Hepatic stellate cell (primary cell): ENCODE data around the gene FOXS1.
"Not testable (repeated sequence)": the region's sequence is repeated elsewhere in the genome, so short reads cannot be mapped to it uniquely, and the experiment has no call there.

Experiments used
- DNase-seq: peaks from one replicate; pipeline ENCODE4 v3.0.0; 2011; ENCODE audit warnings: low spot score

FOXS1 gene

DNA sequence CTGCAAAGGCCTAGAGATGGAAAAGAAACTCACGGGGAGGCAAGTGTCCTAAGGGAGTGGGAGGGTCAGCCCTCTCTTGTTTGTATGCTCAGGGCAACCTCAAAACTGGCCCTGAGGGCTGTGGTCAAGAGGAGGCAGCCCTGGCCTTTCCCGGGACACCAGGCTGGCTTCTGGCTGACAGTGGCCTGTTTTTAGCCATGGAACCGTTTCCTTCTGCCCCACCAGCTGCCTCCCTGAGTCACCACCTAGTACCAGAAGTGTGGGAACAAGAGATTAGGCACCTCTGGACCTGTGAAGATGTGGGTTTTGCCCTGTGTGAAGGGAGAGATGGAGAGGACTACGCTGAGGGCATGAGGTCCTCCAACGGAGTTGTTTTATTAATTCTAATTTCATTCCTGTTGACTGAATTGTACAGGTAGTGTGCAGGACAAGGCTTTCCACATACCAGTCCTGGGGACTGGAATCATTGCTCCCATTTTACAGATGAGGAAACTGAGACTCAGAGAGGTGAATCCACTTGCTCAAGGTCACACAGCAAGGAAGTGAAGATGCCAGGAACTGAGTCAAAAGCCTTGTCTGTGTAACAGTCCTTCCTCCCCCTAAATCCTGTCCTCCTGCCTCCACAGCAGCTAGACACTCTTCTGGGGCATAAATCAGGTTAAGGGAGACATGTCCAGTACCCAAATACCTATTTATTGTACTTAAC lies 5.5 kb downstream of the FOXS1 start:
- DNase-seq: no peak

GRCh38 chr20:31838646-31839292 lies 6.6 kb downstream of the FOXS1 start:
- DNase-seq: no peak

DNA sequence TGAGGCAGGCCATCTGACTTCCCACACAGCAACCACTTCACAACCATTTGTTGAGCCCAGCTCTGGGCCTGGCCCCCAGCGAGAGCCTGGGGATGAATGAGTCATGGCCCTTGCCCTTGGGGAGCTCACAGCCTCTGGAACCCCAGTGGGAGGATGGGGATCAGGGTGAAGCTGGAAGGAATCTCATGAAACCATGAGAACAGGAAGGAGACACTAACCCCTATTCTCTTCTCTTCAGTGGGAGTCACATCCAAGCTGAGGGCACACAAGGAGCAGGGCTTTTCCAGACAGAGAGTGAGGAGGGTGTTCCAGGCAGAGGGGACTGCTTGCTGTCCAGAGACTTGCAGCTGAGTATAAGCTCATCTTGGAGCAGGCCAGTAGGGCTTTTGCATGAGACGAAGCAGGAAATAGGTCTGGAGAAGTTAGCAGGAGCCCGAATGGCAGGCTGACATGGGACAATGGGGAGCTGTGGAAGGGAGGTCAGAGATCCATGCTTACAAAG lies 7.5 kb downstream of the FOXS1 start:
- DNase-seq: no peak

DNA sequence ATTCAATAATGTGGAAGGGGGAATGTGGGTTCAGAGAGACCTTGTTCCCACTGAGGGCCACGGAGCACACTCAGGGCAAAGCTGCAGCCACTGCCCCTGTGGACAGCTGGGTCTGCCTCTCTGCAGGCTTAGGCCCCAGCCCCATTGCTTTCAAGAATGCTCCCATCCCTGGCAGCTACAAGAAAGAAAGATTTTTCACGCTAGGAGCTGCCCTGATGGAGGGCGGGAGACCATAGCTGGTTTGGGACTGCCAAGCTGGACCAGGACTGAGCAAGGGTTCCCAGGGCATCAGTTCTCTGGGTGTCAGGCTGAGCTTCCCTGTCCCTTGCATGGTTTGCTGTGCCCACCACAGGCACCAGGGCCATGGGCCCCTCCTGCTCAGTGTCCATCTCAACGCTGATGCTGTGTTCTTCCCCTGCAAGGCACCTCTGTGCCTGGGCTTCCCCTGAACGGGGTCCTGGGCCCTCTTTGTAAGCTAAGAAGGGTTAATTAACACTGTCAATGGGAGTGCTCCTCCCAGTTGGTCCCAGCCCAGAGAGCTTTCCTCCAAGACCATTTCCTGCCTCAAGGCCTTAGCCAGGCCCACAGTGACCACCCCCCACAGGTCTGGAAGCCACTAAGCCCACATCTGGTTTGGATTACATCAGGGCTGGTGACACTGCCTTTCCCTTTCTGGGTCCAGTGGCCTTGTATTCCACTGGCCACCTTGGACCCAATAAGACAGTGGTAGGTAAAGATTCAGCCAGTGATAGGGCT lies 8.4 kb downstream of the FOXS1 start:
- no peak for DNase-seq

GRCh38 chr20:31835977-31836852 lies 9.2 kb downstream of the FOXS1 start:
- peak; percentile 96 for DNase-seq

DNA sequence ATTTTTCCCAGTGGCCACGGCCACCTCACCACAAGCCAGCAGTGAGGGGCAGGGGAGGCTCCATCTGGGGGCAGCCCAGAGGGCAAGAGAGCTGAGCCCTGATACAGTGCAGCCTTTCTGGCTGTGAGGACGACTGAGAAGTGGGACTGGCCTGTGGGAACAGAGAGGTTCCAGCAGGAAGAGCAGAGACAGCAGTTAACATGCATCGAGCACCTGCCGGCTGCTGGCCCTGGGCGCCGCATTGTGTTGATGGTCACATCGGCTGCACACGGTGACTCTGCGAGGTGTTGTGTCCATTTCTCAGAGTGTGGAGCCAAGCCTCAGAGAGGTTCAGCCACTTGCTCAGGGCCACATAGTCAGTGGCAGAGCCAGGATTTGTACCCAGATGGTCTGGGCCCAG lies 9.8 kb downstream of the FOXS1 start:
- no peak for DNase-seq

GRCh38 chr20:31833931-31834521 lies 11.4 kb downstream of the FOXS1 start:
- DNase-seq: no peak

- DNase-seq: peak; percentile 76
Observed at GRCh38 chr20:31833130-31833930, 12.1 kb downstream of the FOXS1 start.

- DNase-seq: no peak
Observed at GRCh38 chr20:31831771-31832306, 13.6 kb downstream of the FOXS1 start.

- DNase-seq: no peak
Observed at GRCh38 chr20:31831211-31831610, 14.2 kb downstream of the FOXS1 start.

- no peak for DNase-seq
Observed at GRCh38 chr20:31830406-31830981, 14.9 kb downstream of the FOXS1 start.

DNA sequence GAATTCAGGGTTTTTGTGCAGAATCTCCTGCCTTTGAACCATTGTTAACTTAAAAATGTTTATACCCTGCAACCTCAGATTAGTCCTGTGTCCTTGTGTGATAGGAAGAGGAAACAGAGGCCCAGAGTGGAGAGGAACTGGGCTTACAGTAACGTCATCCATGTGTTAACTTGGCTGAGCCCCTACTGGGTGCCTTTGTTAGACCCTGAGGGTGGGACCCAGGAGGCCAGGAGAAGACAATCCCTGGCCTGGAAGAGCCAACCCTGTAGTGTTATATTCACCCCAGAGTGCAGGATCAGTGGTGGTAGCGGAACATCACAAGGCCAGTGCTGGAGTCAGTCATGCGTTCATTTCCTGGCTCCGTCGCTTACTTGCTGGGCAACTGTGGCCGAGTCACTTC lies 15.7 kb downstream of the FOXS1 start:
- DNase-seq: no peak

DNA sequence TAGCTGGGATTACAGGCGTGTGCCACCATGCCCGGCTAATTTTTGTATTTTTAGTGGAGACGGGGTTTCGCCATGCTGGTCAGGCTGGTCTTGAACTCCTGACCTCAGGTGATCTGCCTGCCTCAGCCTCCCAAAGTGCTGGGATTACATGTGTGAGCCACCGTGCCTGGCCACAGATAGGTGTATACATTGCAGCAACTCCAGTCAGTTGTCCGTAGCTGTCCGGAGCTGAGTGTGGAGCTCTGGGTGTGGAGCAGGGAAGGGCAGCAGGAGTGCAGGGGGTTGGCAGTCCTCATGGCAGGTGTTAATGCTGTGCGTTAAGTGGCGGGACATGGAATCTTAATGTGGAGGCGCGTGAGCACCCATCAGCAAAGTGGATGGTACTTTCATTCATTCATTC lies 17.4 kb downstream of the FOXS1 start:
- DNase-seq: not testable (repeated sequence)

DNA sequence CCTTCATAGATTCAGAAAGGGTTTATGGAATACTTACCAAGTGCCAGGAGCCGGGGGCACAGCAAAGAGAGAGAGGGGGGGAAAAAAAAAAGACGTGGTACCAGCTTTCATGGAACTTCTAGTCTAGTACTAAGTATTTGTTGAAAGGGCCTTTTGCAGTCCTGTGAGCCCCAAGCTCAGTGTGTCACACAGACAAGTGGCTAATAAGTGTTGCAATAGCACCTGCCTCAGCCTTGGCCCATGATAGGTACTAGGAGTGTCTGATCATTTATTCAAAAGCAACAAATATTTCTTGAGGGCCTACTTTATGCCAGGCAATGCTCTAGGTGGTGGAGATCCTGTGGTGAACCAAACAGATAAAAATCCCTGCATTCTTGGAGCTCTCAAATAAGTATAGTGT lies 18.3 kb downstream of the FOXS1 start:
- no peak for DNase-seq

GRCh38 chr20:31826074-31826473 lies 19.3 kb downstream of the FOXS1 start:
- DNase-seq: no peak

DNA sequence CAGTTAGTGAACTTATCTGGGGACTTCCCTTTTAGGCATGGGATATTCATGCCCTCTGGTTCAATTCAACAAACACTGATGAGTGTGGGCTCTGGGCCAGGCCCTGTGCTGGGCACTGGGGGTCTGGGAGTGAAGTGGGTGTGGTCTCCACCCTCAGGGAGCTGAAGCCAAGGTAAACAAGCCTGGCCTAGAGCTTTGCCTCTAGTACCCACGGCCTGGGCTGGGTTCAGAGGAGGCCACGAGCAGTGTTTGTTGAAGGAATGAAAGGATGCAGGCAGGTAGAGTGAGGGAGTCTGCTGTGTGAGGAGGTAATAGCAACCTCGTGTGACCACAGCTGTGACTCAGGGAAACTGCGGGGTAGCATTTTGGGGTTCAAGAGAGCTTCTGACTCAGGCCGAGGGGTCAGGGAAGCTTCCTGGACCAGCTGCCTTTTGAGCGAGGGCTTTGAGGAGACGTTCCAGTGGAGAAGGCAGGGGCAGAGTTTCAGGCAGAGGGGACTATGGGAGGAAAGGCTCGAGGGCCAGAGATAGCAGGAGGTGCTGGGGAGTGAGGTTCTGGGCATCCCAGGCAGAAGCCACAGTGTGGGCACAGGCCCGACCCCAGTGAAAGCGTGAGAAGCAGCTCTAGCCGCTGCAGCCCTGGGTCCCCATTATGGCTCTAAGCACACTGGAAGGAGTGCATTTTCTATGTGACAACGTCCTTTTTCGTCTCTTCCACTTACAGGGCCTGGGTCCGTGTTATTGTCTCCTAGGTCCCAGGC lies 20.7 kb downstream of the FOXS1 start:
- DNase-seq: no peak

- no peak for DNase-seq
Observed at GRCh38 chr20:31824125-31824485, 21.3 kb downstream of the FOXS1 start.

DNA sequence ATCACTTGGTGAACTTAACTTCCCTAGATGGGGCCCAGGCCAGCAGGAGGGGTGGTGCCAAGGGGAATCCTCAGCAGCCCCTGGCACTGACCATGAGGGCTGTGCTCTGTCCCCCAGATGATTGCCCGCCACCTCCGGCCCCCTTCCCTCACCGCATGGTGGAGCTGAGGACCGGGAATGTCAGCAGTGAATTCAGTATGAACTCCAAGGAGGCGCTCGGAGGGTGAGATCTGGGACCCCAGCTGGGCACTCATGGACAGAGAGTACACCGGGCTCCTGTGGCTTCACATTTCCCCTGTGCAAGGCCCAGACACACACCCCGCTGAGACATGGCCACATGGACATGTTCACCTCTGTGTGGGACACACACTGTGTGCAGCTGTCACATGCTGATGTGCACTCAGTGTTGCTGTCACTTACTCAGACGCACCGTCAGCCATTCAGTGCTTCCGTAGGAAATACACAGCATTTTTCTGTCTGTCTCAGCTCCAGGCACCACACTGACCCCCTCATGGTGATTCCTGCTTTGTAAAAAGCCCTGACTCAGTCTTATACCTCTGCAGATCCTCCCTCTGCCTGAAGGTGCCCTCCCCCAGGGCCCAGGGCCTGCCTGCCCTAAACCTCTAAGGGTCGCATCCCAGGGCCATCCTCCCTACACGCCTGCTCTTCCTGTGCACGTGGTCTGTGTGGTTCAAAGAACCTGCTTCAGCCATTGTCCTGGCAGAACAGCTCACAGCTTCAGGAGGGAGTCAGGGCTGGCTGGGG lies 21.9 kb downstream of the FOXS1 start:
- DNase-seq: no peak
